HG02610 (cell line): ENCODE measurements around the gene SERPINA10.
"Not testable (repeated sequence)": the region's sequence is repeated elsewhere in the genome, so short reads cannot be mapped to it uniquely, and the experiment has no call there.

Experiments used
- ATAC-seq: cut with Tn5 transposase; IDR thresholded peaks from one replicate; pipeline ENCODE4 v1.9.1; 2021; ENCODE audit warnings: mild to moderate bottlenecking, moderate library complexity; ENCODE audit not compliant: unreplicated experiment

SERPINA10 gene

GRCh38 chr14:94288610-94289465 lies 4.2 kb downstream of the SERPINA10 start:
- no peak for ATAC-seq

- ATAC-seq, result no peak
These were observed 7.9 kb downstream of the SERPINA10 start for GRCh38 chr14:94285158-94285557.

DNA sequence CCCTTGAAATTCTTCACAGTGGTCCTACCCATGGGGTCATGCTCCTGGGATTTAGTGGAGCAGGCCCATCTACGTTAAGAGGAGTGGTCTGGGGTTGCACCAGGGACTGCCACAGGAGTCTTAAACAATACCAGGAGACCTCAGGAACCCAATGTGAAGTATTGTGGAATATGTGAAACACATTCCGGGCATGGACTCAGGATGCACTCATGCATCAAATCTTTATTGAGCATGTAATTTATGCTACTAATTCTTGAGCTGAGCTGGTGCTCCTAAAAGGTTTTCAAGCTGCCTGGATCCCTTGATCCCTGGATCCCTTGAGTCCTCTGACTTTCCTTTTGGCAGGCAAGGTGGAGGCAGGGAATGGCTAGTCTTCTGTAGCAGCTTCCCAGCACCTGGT lies 8.8 kb downstream of the SERPINA10 start:
- ATAC-seq, result no peak

DNA sequence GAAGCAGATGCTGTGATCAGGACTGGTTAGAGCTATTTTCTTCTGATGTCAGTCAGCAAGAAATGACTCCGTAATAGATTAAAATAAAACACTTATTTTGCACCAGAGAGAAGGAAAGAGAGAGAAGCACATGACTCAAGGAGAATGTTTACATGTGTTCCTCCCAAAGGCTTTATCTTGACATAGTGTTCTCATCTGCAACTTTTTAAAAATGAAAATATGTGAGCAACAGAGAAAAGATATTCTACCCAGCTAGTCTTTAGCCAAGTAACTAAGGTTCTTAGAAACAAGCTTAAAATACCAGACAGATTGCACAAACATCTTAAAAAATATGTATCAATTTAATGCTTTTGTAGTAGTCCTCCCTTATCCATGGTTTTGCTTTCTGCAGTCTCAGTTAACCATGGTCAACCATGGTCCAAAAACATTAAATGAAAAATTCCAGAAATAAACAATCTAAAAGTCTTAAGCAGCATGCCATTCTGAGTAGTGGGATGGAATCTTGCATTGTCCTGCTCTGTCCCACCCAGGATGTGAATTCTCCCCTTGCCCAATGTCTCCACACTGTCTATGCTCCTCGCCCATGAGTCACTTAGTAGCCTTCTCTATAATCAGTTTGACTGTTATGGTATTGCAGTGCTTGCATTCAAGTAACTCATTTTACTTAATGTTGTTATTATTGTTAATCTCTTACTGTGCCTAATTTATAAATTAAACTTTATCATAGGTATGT lies 9.9 kb downstream of the SERPINA10 start:
- ATAC-seq, result no peak

DNA sequence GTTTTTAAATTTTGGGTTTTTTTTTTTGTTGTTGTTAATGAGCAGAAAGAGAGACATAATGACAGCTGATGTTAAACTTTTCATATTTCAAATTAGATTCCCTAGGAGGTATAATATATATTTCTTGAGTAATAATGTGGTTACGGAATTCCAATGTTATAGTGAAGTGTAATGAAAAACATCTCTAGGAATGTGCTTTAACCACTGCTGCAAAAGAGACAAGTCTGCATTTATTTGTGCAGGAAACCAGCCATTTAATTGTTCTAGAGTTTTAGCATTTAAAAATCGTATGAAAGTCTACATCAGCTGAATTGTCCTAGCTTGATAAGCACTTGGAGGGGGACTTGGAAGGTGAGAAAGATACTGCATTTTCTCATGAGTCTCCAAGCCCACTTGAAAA lies 14.3 kb downstream of the SERPINA10 start:
- ATAC-seq, result no peak

GRCh38 chr14:94276898-94277561 lies 16.0 kb downstream of the SERPINA10 start:
- ATAC-seq, result not testable (repeated sequence)

GRCh38 chr14:94269156-94269555 lies 23.9 kb downstream of the SERPINA10 start:
- ATAC-seq, result no peak

DNA sequence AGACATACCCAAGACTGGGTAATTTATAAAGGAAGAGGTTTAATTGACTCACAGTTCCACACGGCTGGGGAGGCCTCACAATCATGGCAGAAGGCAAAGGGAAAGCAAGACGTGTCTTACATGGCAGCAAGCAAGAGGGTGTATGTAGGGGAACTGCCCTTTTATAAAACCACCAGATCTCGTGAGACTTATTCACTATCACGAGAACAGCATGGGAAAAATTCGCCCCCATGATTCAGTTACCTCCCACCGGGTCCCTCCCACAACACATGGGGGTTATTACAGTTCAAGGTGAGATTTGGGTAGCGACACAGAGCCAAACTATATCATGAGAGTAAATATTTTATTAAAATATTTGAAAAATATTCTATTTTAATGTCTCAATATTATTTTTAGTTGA lies 24.5 kb downstream of the SERPINA10 start:
- ATAC-seq, result not testable (repeated sequence)

DNA sequence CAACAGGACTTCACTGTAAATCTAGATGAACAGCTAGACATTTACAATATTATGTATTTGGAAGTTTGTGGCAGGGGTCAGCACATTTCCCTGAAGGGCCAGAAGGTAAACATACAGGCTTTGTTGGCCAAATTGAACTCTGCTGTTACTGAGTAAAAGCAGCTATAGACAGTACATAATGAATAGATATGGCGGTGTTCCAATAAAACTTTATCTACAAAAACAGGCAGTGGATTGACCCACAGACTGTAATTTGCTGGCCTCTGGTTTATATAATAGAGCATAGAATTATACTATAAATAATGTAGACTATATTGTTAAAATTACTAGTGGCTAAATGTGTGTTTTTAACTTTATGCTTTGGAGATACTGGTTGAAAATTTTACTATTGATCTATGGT lies 25.7 kb downstream of the SERPINA10 start:
- no peak for ATAC-seq

- ATAC-seq, result not testable (repeated sequence)
These were observed 28.9 kb downstream of the SERPINA10 start for GRCh38 chr14:94264195-94264594.

- no peak for ATAC-seq
These were observed 48.9 kb downstream of the SERPINA10 start for GRCh38 chr14:94244182-94244581.

GRCh38 chr14:94239406-94239805 lies 53.7 kb downstream of the SERPINA10 start:
- ATAC-seq, result no peak

DNA sequence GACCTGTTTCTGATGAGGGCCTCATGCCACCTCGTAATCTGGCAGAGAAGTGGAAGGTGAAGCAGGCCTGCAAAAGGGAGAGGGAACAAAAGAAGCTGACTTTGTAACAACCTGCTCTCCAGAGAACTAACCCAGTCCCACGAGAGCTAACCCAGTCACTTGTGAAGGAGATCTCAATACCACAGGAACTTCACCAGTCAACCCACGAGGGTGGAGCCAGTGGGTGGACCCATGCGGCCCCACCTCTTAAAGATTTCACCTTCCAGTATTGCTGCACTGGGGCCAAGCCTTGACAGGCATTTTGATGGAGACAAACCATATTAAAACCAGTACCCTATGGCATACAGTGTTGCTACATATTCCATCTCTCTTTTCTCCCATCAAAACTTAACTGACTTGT lies 55.1 kb downstream of the SERPINA10 start:
- no peak for ATAC-seq

DNA sequence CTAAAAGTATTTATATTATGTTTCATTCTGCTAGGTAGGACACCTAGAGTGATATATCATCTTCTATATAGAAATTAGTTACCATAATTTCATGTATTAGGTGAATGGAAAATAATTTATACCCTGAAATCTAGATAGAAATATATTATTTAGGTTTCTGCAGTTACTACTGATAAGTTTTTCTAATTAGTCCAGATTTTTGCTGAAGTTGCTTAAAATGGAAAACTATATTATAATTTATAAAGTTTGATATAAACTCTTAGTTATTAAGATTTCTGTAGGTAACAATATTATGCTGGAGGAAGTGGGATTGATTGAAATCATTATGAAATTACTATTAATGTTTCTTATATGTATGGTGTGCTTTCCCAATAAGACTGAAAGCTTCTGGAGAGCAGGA lies 56.0 kb downstream of the SERPINA10 start:
- no peak for ATAC-seq
